Measurements from ENCODE around the gene STOX2. TPM values are rescaled to one million over a fixed set of nuclear protein-coding genes. Genes with fewer than 3 reads are reported as not detected.

The STOX2 gene
- total RNA-seq, 2 donors from 2014 or later = 0.89 to 2.5 TPM

DNA sequence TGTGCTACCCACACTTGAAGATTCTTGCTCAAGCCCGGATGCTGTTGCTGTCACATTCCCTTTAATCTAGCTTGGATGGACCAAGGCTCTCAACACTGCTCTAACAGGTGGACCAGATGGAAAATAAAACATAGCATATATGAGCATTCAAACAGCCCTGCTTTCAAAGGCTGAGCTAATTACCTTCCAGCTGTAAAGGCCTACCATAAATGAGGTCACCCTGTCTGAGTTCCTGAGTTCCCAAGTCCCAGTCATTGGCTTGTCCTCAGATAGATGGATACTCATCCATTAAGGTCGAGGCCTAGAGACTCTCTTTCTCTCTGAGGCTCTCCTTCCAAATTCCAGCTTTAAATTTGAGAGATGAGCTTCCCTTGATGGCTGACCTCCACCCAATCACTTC is 147.5 kb downstream of the STOX2 start:
- H3K27ac ChIP-seq = no peak overlapping the region
- TF ChIP-seq CTCF (IDR thresholded peaks at IDR 0.05) = no peak

DNA sequence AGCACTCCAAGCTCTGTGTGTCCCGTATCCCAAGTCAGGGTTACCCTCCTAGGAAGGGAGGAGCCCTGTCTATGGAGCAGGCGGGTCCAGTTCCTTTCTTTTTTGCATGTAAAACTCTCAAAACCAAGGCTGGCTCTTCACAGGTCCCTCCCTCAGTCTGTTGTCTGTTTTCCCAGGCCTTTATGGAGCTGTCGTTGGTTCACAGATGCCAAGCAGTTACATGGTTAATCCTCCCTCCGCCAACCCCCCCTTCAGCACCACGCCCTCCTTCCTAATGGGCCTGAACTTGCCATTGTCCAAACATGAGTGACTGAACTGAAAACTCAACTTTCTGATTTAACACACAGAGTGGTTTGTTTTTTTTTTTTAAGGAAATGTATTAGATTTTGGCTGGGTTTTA is 148.3 kb downstream of the STOX2 start:
- Histone ChIP-seq H3K9ac (ENCODE audit: low read depth in 2 of 2, low read length in 2 of 2) (no peak overlapping the region), H3K4me1 (no peaks in the 10 kb centered on the region)
- DNase-seq = peak; percentile 33

More for the DNA sequence above, 147.5 kb downstream of the STOX2 start:
- Histone ChIP-seq H3K36me3 (no peaks in the 10 kb centered on the region), H3K9ac (ENCODE audit: low read depth in 2 of 2, low read length in 2 of 2) (no peak overlapping the region), H3K27me3 (no peaks in the 10 kb centered on the region), H3K9me3 (no peaks in the 10 kb centered on the region), H3K4me3 (no peak overlapping the region), H3K4me1 (no peaks in the 10 kb centered on the region)
- intact Hi-C loops (cut with DNase I) = no loop called here
- DNase-seq = no peak

GRCh38 chr4:184056877-184057276 is 151.8 kb downstream of the STOX2 start:
- DNase-seq = no peak
- no peak for TF ChIP-seq CTCF (IDR thresholded peaks at IDR 0.05)
- no peaks in the 10 kb centered on the region for H3K4me1 ChIP-seq
- H3K9ac ChIP-seq (ENCODE audit: low read depth in 2 of 2, low read length in 2 of 2) = no peak overlapping the region
- H3K27me3 ChIP-seq = no peaks in the 10 kb centered on the region
- H3K9me3 ChIP-seq = no peaks in the 10 kb centered on the region
- H3K4me3 ChIP-seq = no peak overlapping the region
- no peaks in the 10 kb centered on the region for H3K36me3 ChIP-seq
- no peak overlapping the region for H3K27ac ChIP-seq
- intact Hi-C loops (cut with DNase I) = no loop called here

More for the DNA sequence above, 148.3 kb downstream of the STOX2 start:
- no peaks in the 10 kb centered on the region for H3K27me3 ChIP-seq
- intact Hi-C loops (cut with DNase I) = no loop called here
- no peaks in the 10 kb centered on the region for H3K9me3 ChIP-seq
- TF ChIP-seq CTCF (IDR thresholded peaks at IDR 0.05) = no peak
- no peaks in the 10 kb centered on the region for H3K36me3 ChIP-seq
- H3K27ac ChIP-seq = no peak overlapping the region
- H3K4me3 ChIP-seq = no peak overlapping the region

GRCh38 chr4:184058026-184058425 is 152.9 kb downstream of the STOX2 start:
- Histone ChIP-seq H3K27ac (no peak overlapping the region), H3K27me3 (no peaks in the 10 kb centered on the region), H3K36me3 (no peaks in the 10 kb centered on the region), H3K4me1 (no peaks in the 10 kb centered on the region), H3K9ac (ENCODE audit: low read depth in 2 of 2, low read length in 2 of 2) (no peak overlapping the region), H3K4me3 (no peak overlapping the region), H3K9me3 (no peaks in the 10 kb centered on the region)
- intact Hi-C loops (cut with DNase I) = no loop called here
- no peak for TF ChIP-seq CTCF (IDR thresholded peaks at IDR 0.05)
- DNase-seq = no peak

GRCh38 chr4:184059099-184059498 is 154.0 kb downstream of the STOX2 start:
- H3K27me3 ChIP-seq = no peaks in the 10 kb centered on the region
- no peak overlapping the region for H3K27ac ChIP-seq
- DNase-seq = no peak
- intact Hi-C loops (cut with DNase I) = no loop called here
- H3K9ac ChIP-seq (ENCODE audit: low read depth in 2 of 2, low read length in 2 of 2) = no peak overlapping the region
- no peak overlapping the region for H3K4me3 ChIP-seq
- no peaks in the 10 kb centered on the region for H3K4me1 ChIP-seq
- H3K9me3 ChIP-seq = no peaks in the 10 kb centered on the region
- H3K36me3 ChIP-seq = no peaks in the 10 kb centered on the region
- no peak for TF ChIP-seq CTCF (IDR thresholded peaks at IDR 0.05)

- no peak for DNase-seq
- H3K27ac ChIP-seq = no peak overlapping the region
- no peaks in the 10 kb centered on the region for H3K4me1 ChIP-seq
- intact Hi-C loops (cut with DNase I) = no loop called here
- no peaks in the 10 kb centered on the region for H3K27me3 ChIP-seq
- no peaks in the 10 kb centered on the region for H3K9me3 ChIP-seq
- H3K36me3 ChIP-seq = no peaks in the 10 kb centered on the region
- H3K9ac ChIP-seq (ENCODE audit: low read depth in 2 of 2, low read length in 2 of 2) = no peak overlapping the region
- TF ChIP-seq CTCF (IDR thresholded peaks at IDR 0.05) = no peak
- no peak overlapping the region for H3K4me3 ChIP-seq
Observed at GRCh38 chr4:184061582-184061981, 156.5 kb downstream of the STOX2 start.

Data from colonic mucosa (tissue), 4 donors.